HepG2 (cell line): ENCODE results near the gene YAP1. TPM values are rescaled to one million over a fixed set of nuclear protein-coding genes. Genes with fewer than 3 reads are reported as not detected.

Source experiments
- BRD4 ChIP-seq: sonication (generic); formaldehyde crosslinking; IDR thresholded peaks from 2 replicates; pipeline ENCODE4 v1.4.0; 2020; ENCODE audit warnings: missing genetic modification reagents
- CCDC6 ChIP-seq: sonication (generic); formaldehyde crosslinking; IDR thresholded peaks from 2 replicates; pipeline ENCODE4 v1.8.1; 2022; ENCODE audit warnings: mild to moderate bottlenecking, missing genetic modification reagents, moderate library complexity
- DMAP1 ChIP-seq: IDR thresholded peaks from 2 replicates; pipeline ENCODE4 v1.6.1; 2016
- GTF3A ChIP-seq: sonication (generic); formaldehyde crosslinking; conservative IDR thresholded peaks from 2 replicates; pipeline ENCODE4 v1.4.0; 2020; ENCODE audit warnings: mild to moderate bottlenecking, missing genetic modification reagents
- GZF1 ChIP-seq: sonication (generic); formaldehyde crosslinking; IDR thresholded peaks from 2 replicates; pipeline ENCODE4 v1.5.1; 2020; ENCODE audit warnings: mild to moderate bottlenecking, missing genetic modification reagents
- NFIC ChIP-seq: IDR thresholded peaks from 2 replicates; pipeline ENCODE4 v1.6.1; 2012; ENCODE audit warnings: mild to moderate bottlenecking, low read length, inconsistent platforms
- PAXIP1 ChIP-seq: sonication (generic); formaldehyde crosslinking; conservative IDR thresholded peaks from 2 replicates; pipeline ENCODE4 v1.4.0; 2020; ENCODE audit warnings: mild to moderate bottlenecking, missing genetic modification reagents, moderate library complexity
- SMAD1 ChIP-seq: sonication (generic); formaldehyde crosslinking; IDR thresholded peaks from 2 replicates; pipeline ENCODE4 v1.4.0; 2020; ENCODE audit warnings: missing genetic modification reagents, low read depth, mild to moderate bottlenecking, borderline replicate concordance
- SMARCC2 ChIP-seq: fragments of 450-650 bp; IDR thresholded peaks from 2 replicates; pipeline ENCODE4 v1.6.1; 2017; ENCODE audit warnings: antibody characterized with exemption, mild to moderate bottlenecking
- TAF15 ChIP-seq: fragments of 200-400 bp; formaldehyde crosslinking; IDR thresholded peaks from one replicate; pipeline ENCODE4 v1.6.1; 2018; ENCODE audit warnings: mild to moderate bottlenecking, low read depth, low read length; ENCODE audit not compliant: poor library complexity, severe bottlenecking
- TCF7L2 ChIP-seq: IDR thresholded peaks from 2 replicates; pipeline ENCODE4 v1.6.1; 2011; ENCODE audit warnings: mild to moderate bottlenecking, low read depth, low read length, moderate library complexity
- TEAD3 ChIP-seq: optimal IDR thresholded peaks from 2 replicates; pipeline ENCODE3; 2016; ENCODE audit warnings: borderline replicate concordance
- TIGD3 ChIP-seq: sonication (generic); formaldehyde crosslinking; IDR thresholded peaks from 2 replicates; pipeline ENCODE4 v1.5.1; 2020; ENCODE audit warnings: mild to moderate bottlenecking, missing genetic modification reagents, borderline replicate concordance
- ZNF674 ChIP-seq: sonication (generic); formaldehyde crosslinking; IDR thresholded peaks from 2 replicates; pipeline ENCODE4 v1.5.0; 2020; ENCODE audit warnings: low read depth, mild to moderate bottlenecking, missing genetic modification reagents
- ZNF747 ChIP-seq: sonication (generic); formaldehyde crosslinking; IDR thresholded peaks from 2 replicates; pipeline ENCODE4 v1.8.1; 2023; ENCODE audit warnings: missing genetic modification reagents, mild to moderate bottlenecking, borderline replicate concordance
- ZSCAN31 ChIP-seq: sonication (generic); formaldehyde crosslinking; IDR thresholded peaks from 2 replicates; pipeline ENCODE4 v1.5.0; 2020; ENCODE audit warnings: low read depth, mild to moderate bottlenecking, missing genetic modification reagents
- polyA plus RNA-seq, 8 experiments: library from polyadenylated mRNA; depleted of rRNA in 3 of 8; stranded (reverse) in 7 of 8; unstranded in 1 of 8; fragments of >200 nt; fragmentation: Illumina TruSeq in 4 of 8; extraction: Trizol in 4 of 8; gene quantifications; 2 replicates each; pipeline versions ENCODE4 v1.2.1 to v1.2.3, GENCODE V29; 2011 to 2016; ENCODE audit warnings: low read depth in 4 of 8, missing spikeins in 1 of 8, mixed read lengths in 1 of 8; ENCODE audit not compliant: insufficient read depth in 1 of 8
- total RNA-seq, 5 experiments: library from RNA; depleted of rRNA; stranded (reverse); fragments of >200 nt; fragmentation: Illumina TruSeq; extraction: Trizol; gene quantifications; 2 replicates each; pipeline ENCODE4 v1.2.3, GENCODE V29; 2016; ENCODE audit warnings: low read depth in 1 of 5
- TF ChIP-seq, protein P1 (sequence below): sonication (generic); formaldehyde crosslinking; IDR thresholded peaks from 2 replicates; pipeline ENCODE4 v1.4.0; 2020; ENCODE audit warnings: missing genetic modification reagents

The YAP1 gene
- total and polyA plus RNA-seq, 2 of the 13 experiments (the other 11 are each of a cell fraction or from before 2014, with no cell fraction given): 59.5 to 91.0 TPM

DNA sequence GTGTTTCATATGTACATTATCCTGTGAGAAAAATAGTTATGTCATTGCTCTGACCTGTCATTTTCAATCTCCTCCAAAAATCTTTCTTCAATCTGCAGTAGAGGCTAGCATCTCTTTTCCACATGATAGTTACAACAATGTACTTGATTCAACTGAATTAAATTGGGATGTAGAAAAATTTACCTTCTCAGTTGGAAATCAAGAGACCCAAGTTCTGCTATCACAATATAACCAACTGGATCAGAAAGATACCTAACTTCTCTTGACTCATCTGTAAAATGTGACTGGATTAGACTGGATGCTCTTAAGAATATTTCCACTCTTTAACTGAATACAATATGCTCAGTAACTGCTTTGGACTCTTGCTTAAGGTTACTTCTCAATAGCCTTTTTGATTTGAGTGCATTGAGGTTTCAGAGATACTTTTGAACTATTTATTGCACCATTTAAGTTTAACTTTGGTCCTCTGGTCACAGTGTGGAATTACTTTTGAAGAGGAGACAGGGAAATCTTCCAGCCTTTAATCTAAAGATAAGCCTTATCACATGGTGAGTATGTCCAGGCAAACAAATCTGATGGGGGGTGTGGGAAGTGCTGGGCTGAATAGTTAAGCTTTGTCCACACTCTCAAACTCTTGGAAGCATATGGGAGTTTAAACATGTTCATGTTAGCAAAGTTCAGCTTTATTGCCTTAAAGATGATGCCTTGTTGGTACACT is 82.3 kb downstream of the YAP1 start (continued):
- TF ChIP-seq, protein P1, sequence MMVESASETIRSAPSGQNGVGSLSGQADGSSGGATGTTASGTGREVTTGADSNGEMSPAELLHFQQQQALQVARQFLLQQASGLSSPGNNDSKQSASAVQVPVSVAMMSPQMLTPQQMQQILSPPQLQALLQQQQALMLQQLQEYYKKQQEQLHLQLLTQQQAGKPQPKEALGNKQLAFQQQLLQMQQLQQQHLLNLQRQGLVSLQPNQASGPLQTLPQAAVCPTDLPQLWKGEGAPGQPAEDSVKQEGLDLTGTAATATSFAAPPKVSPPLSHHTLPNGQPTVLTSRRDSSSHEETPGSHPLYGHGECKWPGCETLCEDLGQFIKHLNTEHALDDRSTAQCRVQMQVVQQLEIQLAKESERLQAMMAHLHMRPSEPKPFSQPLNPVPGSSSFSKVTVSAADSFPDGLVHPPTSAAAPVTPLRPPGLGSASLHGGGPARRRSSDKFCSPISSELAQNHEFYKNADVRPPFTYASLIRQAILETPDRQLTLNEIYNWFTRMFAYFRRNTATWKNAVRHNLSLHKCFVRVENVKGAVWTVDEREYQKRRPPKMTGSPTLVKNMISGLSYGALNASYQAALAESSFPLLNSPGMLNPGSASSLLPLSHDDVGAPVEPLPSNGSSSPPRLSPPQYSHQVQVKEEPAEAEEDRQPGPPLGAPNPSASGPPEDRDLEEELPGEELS (CRISPR knock-in tag): peak; percentile 93
- TF ChIP-seq PAXIP1 (CRISPR knock-in tag): peak; percentile 95
- 0 out of 2 replicates have a peak, but pooled peaks have one; percentile 18 for TF ChIP-seq SMARCC2
- peak; percentile 50; the same call in 1 of the 2 replicates for TF ChIP-seq GZF1 (CRISPR knock-in tag)
- peak; percentile 31; the same call in 1 of the 2 replicates for TF ChIP-seq ZNF747 (CRISPR knock-in tag)
- peak; percentile 96 for TF ChIP-seq NFIC
- TF ChIP-seq TIGD3 (CRISPR knock-in tag): peak; percentile 95
- peak; percentile 98 for TF ChIP-seq TCF7L2
- no peak for TF ChIP-seq SMAD1 (CRISPR knock-in tag)
- TF ChIP-seq GTF3A (CRISPR knock-in tag): 0 out of 2 replicates have a peak, but pooled peaks have one; percentile 36
- peak; percentile 10; the same call in 1 of the 2 replicates for TF ChIP-seq DMAP1
- 0 out of 2 replicates have a peak, but pooled peaks have one; percentile 30 for TF ChIP-seq BRD4
- TF ChIP-seq TAF15: no peak
- no peak for TF ChIP-seq ZNF674 (CRISPR knock-in tag)
- TF ChIP-seq CCDC6 (CRISPR knock-in tag): peak; percentile 54; the same call in 1 of the 2 replicates
- no peak for TF ChIP-seq ZSCAN31 (CRISPR knock-in tag)
- peak; percentile 75 for TF ChIP-seq TEAD3 (CRISPR knock-in tag)
